Gastrocnemius medialis (tissue), 4 donors: ENCODE results near the gene EYS.

Experiments
- POLR2A ChIP-seq, 2 donors: fragments of 450-650 bp; IDR thresholded peaks; one replicate each; pipeline ENCODE4 v1.6.1; 2017; ENCODE audit warnings: antibody characterized with exemption in 2 of 2, mild to moderate bottlenecking in 2 of 2, moderate library complexity in 2 of 2
- TF ChIP-seq, protein P1 (sequence below), 5 experiments: fragments of 450-650 bp in 3 of 5; fragments of 200-600 bp in 2 of 5; sonication (generic) in 2 of 5; IDR thresholded peaks in 4 of 5; conservative IDR thresholded peaks in 1 of 5; 1 replicate in 4 of 5; 2 replicates in 1 of 5; pipeline ENCODE4 v1.5.1; 2016 to 2019; ENCODE audit warnings: antibody characterized with exemption in 5 of 5, mild to moderate bottlenecking in 3 of 5, moderate library complexity in 3 of 5

DNA sequence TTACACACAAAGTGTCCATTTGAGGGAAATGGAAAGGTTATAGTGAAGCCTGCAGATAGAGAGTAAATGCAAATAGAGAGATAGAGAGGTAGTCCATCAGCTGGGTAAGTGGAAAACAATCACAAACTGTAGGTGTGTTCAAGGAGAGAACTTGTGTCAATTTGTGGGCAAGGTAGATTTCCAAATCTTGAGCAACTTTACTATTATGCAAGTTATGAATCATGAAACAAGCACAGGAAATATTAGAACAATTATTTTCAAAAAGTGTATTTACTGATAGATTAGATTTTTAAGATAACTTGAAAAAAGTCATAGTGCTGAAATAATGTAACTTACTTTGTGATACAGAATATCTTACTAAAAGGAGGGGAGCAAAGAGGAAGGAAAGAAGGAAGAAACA lies 792.9 kb downstream of the EYS start:
- TF ChIP-seq, protein P1, sequence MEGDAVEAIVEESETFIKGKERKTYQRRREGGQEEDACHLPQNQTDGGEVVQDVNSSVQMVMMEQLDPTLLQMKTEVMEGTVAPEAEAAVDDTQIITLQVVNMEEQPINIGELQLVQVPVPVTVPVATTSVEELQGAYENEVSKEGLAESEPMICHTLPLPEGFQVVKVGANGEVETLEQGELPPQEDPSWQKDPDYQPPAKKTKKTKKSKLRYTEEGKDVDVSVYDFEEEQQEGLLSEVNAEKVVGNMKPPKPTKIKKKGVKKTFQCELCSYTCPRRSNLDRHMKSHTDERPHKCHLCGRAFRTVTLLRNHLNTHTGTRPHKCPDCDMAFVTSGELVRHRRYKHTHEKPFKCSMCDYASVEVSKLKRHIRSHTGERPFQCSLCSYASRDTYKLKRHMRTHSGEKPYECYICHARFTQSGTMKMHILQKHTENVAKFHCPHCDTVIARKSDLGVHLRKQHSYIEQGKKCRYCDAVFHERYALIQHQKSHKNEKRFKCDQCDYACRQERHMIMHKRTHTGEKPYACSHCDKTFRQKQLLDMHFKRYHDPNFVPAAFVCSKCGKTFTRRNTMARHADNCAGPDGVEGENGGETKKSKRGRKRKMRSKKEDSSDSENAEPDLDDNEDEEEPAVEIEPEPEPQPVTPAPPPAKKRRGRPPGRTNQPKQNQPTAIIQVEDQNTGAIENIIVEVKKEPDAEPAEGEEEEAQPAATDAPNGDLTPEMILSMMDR (IDR thresholded peaks at IDR 0.05 in 4 of 5, conservative IDR thresholded peaks at IDR 0.05 in 1 of 5) = no peak
- TF ChIP-seq POLR2A (IDR thresholded peaks at IDR 0.05) = no peak
